GM20431 (cell line): ENCODE results near the gene TAF1B.

Experiments used
- in situ Hi-C: fragments of 300-500 bp; cut with MseI, MboI; formaldehyde crosslinking; loops from one replicate; pipeline ENCODE4 v1.15.0; 2020; ENCODE audit warnings: low sequenced_read_pairs; ENCODE audit not compliant: unreplicated experiment

Gene TAF1B

GRCh38 chr2:9807555-9808305 is 35.5 kb upstream of the TAF1B start:
- in situ Hi-C loops = no loop called here

- in situ Hi-C loops = no loop called here
These were observed 34.8 kb upstream of the TAF1B start for GRCh38 chr2:9808334-9809063.

- in situ Hi-C loops = no loop called here
These were observed 34.3 kb upstream of the TAF1B start for GRCh38 chr2:9809064-9809356.

GRCh38 chr2:9809448-9810088 is 33.7 kb upstream of the TAF1B start:
- in situ Hi-C loops = loop anchor here (10.0 kb wide), 1 partner anchor 235 kb away; the partner anchor contains the start of gene KLF11

GRCh38 chr2:9811216-9811615 is 32.1 kb upstream of the TAF1B start:
- in situ Hi-C loops = loop anchor here (10.0 kb wide), 1 partner anchor 234 kb away; the partner anchor contains the start of gene KLF11

- in situ Hi-C loops = loop anchor here (10.0 kb wide), 1 partner anchor 233 kb away; the partner anchor contains the start of gene KLF11
These were observed 31.4 kb upstream of the TAF1B start for GRCh38 chr2:9811679-9812511.

- in situ Hi-C loops = loop anchor here (10.0 kb wide), 1 partner anchor 232 kb away; the partner anchor contains the start of gene KLF11
These were observed 30.3 kb upstream of the TAF1B start for GRCh38 chr2:9812945-9813311.

- in situ Hi-C loops = loop anchor here (10.0 kb wide), 1 partner anchor 231 kb away; the partner anchor contains the start of gene KLF11
These were observed 29.8 kb upstream of the TAF1B start for GRCh38 chr2:9813312-9814128.

- in situ Hi-C loops = loop anchor here (10.0 kb wide), 1 partner anchor 231 kb away; the partner anchor contains the start of gene KLF11
These were observed 29.0 kb upstream of the TAF1B start for GRCh38 chr2:9814129-9814868.

- in situ Hi-C loops = loop anchor here (10.0 kb wide), 1 partner anchor 230 kb away; the partner anchor contains the start of gene KLF11
These were observed 28.2 kb upstream of the TAF1B start for GRCh38 chr2:9815076-9815475.

GRCh38 chr2:9815844-9816279 is 27.4 kb upstream of the TAF1B start:
- in situ Hi-C loops = loop anchor here (10.0 kb wide), 1 partner anchor 229 kb away; the partner anchor contains the start of gene KLF11

- in situ Hi-C loops = loop anchor here (10.0 kb wide), 1 partner anchor 227 kb away; the partner anchor contains the start of gene KLF11
These were observed 25.2 kb upstream of the TAF1B start for GRCh38 chr2:9818097-9818496.

- in situ Hi-C loops = loop anchor here (10.0 kb wide), 1 partner anchor 225 kb away; the partner anchor contains the start of gene KLF11
These were observed 23.7 kb upstream of the TAF1B start for GRCh38 chr2:9819551-9819950.

GRCh38 chr2:9820020-9820973 is 23.0 kb upstream of the TAF1B start:
- in situ Hi-C loops = no loop called here

GRCh38 chr2:9821805-9822445 is 21.3 kb upstream of the TAF1B start:
- in situ Hi-C loops = no loop called here

- in situ Hi-C loops = no loop called here
These were observed 18.8 kb upstream of the TAF1B start for GRCh38 chr2:9824441-9824840.
